Measurements from ENCODE around the gene ST6GAL1. TPM values are rescaled to one million over a fixed set of nuclear protein-coding genes. Genes with fewer than 3 reads are reported as not detected.
"Not testable (repeated sequence)": the region's sequence is repeated elsewhere in the genome, so short reads cannot be mapped to it uniquely, and the experiment has no call there.

Gene ST6GAL1
- total and polyA plus RNA-seq, 10 of the 15 experiments (the other 5 are each of a cell fraction or from before 2014, with no cell fraction given): 74.2 to 248 (median 149) TPM

DNA sequence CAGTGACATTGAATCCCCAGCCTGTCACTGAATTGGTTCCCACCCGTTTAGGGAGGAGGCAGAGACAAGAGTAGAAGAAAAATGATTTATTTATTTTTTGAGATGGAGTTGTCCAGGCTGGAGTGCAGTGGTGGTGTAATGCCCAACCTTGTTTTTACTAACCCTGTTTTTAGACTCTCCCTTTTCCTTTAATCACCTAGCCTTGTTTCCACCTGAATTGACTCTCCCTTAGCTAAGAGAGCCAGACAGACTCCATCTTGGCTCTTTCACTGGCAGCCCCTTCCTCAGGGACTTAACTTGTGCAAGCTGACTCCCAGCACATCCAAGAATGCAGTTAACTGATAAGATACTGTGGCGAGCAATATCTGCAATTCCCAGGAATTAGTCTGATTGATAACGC is 80.1 kb downstream of the ST6GAL1 start:
- ChIA-PET CTCF (interaction anchor here (1.7 kb wide), 1 partner anchor 16 kb away, joined by 3 read pairs; no protein-coding TSS in a partner anchor), SMC1A (ENCODE audit: uncharacterized antibody, unreplicated experiment) (interaction anchor here (0.6 to 6.0 kb wide), 5 partner anchors 9 to 155 kb away, joined by 3 to 70 read pairs (median 6); no protein-coding TSS in a partner anchor), POLR2A (interaction anchor here (1.0 to 5.6 kb wide), 3 partner anchors 9 to 24 kb away, joined by 3 to 39 read pairs (median 3); no protein-coding TSS in a partner anchor)
- H3K4me3 ChIP-seq; H4K20me1 ChIP-seq (ENCODE audit: control insufficient read depth, insufficient read depth); RAD21 ChIA-PET (ENCODE audit: unreplicated experiment); intact Hi-C loops (cut with micrococcal nuclease; ENCODE audit: unreplicated experiment); H3K27ac ChIP-seq (ENCODE audit: control insufficient read depth, insufficient read depth); BruUV-seq (replicated peaks); H3K9ac ChIP-seq (ENCODE audit: control insufficient read depth, insufficient read depth, low read length); H3K9me3 ChIP-seq (replicated peaks; ENCODE audit: control insufficient read depth, insufficient read depth, low read length); DNase-seq (ENCODE audit: low read depth, low spot score); FAIRE-seq; ATAC-seq; H3K27me3 ChIP-seq (replicated peaks in 1 of 2; ENCODE audit: control insufficient read depth in 2 of 2, insufficient read depth in 2 of 2, low read length in 1 of 2); H2AFZ ChIP-seq (ENCODE audit: control insufficient read depth, low read depth, low read length); in situ Hi-C loops (cut with MboI); H3K4me2 ChIP-seq (ENCODE audit: control insufficient read depth, insufficient read depth): not testable (repeated sequence)
- H3K36me3 ChIP-seq (ENCODE audit: control insufficient read depth in 2 of 2, insufficient read depth in 2 of 2, low read length in 1 of 2): peaks cover 0 to 12% of the 10 kb centered on the region in 2 experiments; a peak in 2 of 4 replicates
- peaks cover 48% of the 10 kb centered on the region for H3K79me2 ChIP-seq (ENCODE audit: control insufficient read depth, insufficient read depth, low read length)
- H3K4me1 ChIP-seq (ENCODE audit: control insufficient read depth, insufficient read depth, low read length): peaks cover 53% of the 10 kb centered on the region
- TF ChIP-seq, protein P1, sequence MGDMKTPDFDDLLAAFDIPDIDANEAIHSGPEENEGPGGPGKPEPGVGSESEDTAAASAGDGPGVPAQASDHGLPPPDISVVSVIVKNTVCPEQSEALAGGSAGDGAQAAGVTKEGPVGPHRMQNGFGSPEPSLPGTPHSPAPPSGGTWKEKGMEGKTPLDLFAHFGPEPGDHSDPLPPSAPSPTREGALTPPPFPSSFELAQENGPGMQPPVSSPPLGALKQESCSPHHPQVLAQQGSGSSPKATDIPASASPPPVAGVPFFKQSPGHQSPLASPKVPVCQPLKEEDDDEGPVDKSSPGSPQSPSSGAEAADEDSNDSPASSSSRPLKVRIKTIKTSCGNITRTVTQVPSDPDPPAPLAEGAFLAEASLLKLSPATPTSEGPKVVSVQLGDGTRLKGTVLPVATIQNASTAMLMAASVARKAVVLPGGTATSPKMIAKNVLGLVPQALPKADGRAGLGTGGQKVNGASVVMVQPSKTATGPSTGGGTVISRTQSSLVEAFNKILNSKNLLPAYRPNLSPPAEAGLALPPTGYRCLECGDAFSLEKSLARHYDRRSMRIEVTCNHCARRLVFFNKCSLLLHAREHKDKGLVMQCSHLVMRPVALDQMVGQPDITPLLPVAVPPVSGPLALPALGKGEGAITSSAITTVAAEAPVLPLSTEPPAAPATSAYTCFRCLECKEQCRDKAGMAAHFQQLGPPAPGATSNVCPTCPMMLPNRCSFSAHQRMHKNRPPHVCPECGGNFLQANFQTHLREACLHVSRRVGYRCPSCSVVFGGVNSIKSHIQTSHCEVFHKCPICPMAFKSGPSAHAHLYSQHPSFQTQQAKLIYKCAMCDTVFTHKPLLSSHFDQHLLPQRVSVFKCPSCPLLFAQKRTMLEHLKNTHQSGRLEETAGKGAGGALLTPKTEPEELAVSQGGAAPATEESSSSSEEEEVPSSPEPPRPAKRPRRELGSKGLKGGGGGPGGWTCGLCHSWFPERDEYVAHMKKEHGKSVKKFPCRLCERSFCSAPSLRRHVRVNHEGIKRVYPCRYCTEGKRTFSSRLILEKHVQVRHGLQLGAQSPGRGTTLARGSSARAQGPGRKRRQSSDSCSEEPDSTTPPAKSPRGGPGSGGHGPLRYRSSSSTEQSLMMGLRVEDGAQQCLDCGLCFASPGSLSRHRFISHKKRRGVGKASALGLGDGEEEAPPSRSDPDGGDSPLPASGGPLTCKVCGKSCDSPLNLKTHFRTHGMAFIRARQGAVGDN (IDR thresholded peaks at IDR 0.05): peak; percentile 30; the same call in 1 of the 2 replicates
- TF ChIP-seq, protein P2, sequence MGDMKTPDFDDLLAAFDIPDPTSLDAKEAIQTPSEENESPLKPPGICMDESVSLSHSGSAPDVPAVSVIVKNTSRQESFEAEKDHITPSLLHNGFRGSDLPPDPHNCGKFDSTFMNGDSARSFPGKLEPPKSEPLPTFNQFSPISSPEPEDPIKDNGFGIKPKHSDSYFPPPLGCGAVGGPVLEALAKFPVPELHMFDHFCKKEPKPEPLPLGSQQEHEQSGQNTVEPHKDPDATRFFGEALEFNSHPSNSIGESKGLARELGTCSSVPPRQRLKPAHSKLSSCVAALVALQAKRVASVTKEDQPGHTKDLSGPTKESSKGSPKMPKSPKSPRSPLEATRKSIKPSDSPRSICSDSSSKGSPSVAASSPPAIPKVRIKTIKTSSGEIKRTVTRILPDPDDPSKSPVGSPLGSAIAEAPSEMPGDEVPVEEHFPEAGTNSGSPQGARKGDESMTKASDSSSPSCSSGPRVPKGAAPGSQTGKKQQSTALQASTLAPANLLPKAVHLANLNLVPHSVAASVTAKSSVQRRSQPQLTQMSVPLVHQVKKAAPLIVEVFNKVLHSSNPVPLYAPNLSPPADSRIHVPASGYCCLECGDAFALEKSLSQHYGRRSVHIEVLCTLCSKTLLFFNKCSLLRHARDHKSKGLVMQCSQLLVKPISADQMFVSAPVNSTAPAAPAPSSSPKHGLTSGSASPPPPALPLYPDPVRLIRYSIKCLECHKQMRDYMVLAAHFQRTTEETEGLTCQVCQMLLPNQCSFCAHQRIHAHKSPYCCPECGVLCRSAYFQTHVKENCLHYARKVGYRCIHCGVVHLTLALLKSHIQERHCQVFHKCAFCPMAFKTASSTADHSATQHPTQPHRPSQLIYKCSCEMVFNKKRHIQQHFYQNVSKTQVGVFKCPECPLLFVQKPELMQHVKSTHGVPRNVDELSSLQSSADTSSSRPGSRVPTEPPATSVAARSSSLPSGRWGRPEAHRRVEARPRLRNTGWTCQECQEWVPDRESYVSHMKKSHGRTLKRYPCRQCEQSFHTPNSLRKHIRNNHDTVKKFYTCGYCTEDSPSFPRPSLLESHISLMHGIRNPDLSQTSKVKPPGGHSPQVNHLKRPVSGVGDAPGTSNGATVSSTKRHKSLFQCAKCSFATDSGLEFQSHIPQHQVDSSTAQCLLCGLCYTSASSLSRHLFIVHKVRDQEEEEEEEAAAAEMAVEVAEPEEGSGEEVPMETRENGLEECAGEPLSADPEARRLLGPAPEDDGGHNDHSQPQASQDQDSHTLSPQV (IDR thresholded peaks at IDR 0.05): peak; percentile 74; the same call in 1 of the 2 replicates
- WGBS (ENCODE audit: insufficient coverage, insufficient replicate concordance, low lambda C conversion rate, missing lambda C conversion rate): 92% methylated on average over 3 of the region's 3 CpGs

Data from GM12878 (cell line).